A673 (cell line): ENCODE results near the gene NUBP1. TPM values are rescaled to one million over a fixed set of nuclear protein-coding genes. Genes with fewer than 3 reads are reported as not detected.
A peak's percentile ranks its signal among the peaks of the same experiment; 100 is the strongest.

Experiments
- BruUV-seq: library from RNA; stranded (reverse); fragments of 400-500 nt; replicated peaks from 2 replicates; lab custom pipeline; 2021; lab: Mats Ljungman, UMichigan
- CTCF ChIA-PET: fragments of 300-600 bp; sonication (Branson Sonifier 250); formaldehyde crosslinking; loops from one replicate; lab custom pipeline; 2022; ENCODE audit warnings: antibody characterized with exemption; lab: Charles Lee
- POLR2A ChIA-PET: fragments of 300-600 bp; sonication (Branson Sonifier 250); formaldehyde crosslinking; loops from one replicate; lab custom pipeline; 2022; ENCODE audit warnings: antibody characterized with exemption; ENCODE audit not compliant: low non-redundant PET; lab: Charles Lee
- DNase-seq: peaks from one replicate; pipeline ENCODE4 v3.0.0-alpha.2; 2015; ENCODE audit warnings: low spot score
- H3K27ac ChIP-seq: fragments of 200-600 bp; sonication (generic); 2 replicates; pipeline ENCODE4 v1.5.1; 2016; ENCODE audit warnings: mixed run types, low read depth, mild to moderate bottlenecking, mixed read lengths, antibody characterized with exemption, low read length; ENCODE audit not compliant: poor library complexity, severe bottlenecking
- H3K27me3 ChIP-seq: fragments of 200-600 bp; sonication (generic); replicated peaks from 2 replicates; pipeline ENCODE4 v1.6.1; 2017; ENCODE audit warnings: mixed run types, low read depth, mild to moderate bottlenecking, mixed read lengths, antibody characterized with exemption, low read length; ENCODE audit not compliant: insufficient read depth, poor library complexity
- H3K36me3 ChIP-seq: fragments of 200-600 bp; sonication (generic); 2 replicates; pipeline ENCODE4 v1.6.1; 2016; ENCODE audit warnings: mixed run types, mild to moderate bottlenecking, mixed read lengths, antibody characterized with exemption, low read length; ENCODE audit not compliant: insufficient read depth, poor library complexity, severe bottlenecking
- H3K4me1 ChIP-seq: fragments of 200-600 bp; sonication (generic); 2 replicates; pipeline ENCODE4 v1.6.1; 2017; ENCODE audit warnings: mixed run types, mild to moderate bottlenecking, mixed read lengths, antibody characterized with exemption, low read length; ENCODE audit not compliant: insufficient read depth, poor library complexity, severe bottlenecking
- H3K4me3 ChIP-seq: fragments of 200-600 bp; sonication (generic); 2 replicates; pipeline ENCODE4 v1.5.1; 2016; ENCODE audit warnings: low read depth, mixed run types, mild to moderate bottlenecking, mixed read lengths, low read length; ENCODE audit not compliant: poor library complexity, severe bottlenecking
- H3K9me3 ChIP-seq: fragments of 200-600 bp; sonication (generic); 2 replicates; pipeline ENCODE4 v1.6.1; 2016; ENCODE audit warnings: mixed run types, low read depth, mild to moderate bottlenecking, mixed read lengths, antibody characterized with exemption, low read length; ENCODE audit not compliant: poor library complexity, severe bottlenecking
- EZH2 ChIP-seq: fragments of 200-600 bp; sonication (generic); IDR thresholded peaks from 2 replicates; pipeline ENCODE4 v1.6.1; 2017; ENCODE audit warnings: borderline replicate concordance, low read depth, mild to moderate bottlenecking, mixed read lengths, antibody characterized with exemption, low read length; ENCODE audit not compliant: poor library complexity, severe bottlenecking
- intact Hi-C: fragments of 100-400 bp; cut with micrococcal nuclease; formaldehyde crosslinking; loops from one replicate; pipeline ENCODE4 v1.10.0; 2022; ENCODE audit not compliant: unreplicated experiment
- total RNA-seq: library from RNA; stranded (reverse); gene quantifications from 2 replicates; pipeline ENCODE4 v1.2.3, GENCODE V29; 2021
- TF ChIP-seq, protein P1 (sequence below): fragments of 300-800, 200-600 bp; sonication (generic); conservative IDR thresholded peaks from 2 replicates; pipeline ENCODE4 v1.5.1; 2017; ENCODE audit warnings: low read depth, mild to moderate bottlenecking, antibody characterized with exemption, low read length, moderate library complexity, mixed read lengths

Gene NUBP1
- total RNA-seq, 1 experiment from 2014 or later = 22.9 TPM

DNA sequence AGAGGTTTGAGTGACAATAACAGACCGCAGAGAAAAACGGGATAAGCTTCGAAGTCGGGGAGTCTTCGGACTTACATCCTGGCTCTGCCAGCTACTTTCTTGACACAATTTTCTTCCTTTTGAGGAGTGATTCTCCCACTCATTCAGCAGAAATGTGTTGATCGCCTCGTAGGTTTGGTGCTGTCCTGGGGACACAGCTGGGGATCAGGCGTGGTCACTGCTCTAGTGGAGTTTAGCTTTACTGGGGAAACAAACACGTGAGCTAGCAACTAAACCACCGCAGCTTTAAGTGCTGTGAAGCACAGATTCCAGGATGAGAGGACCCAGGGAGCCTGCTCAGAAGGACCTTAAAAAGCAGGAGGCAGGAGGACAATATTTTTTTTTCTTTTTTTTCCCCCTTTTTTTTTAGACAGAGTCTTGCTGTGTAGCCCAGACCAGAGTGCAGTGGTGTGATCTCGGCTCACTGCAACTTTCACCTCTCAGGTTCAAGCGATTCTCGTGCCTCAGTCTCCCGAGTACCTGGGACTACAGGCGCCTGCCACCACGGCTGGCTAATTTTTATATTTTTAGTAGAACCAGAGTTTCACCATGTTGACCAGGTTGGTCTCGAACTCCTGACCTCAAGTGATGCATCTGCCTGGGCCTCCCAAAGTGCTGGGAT lies 858 bp downstream of the NUBP1 start:
- no peak for TF ChIP-seq EZH2
- TF ChIP-seq, protein P1, sequence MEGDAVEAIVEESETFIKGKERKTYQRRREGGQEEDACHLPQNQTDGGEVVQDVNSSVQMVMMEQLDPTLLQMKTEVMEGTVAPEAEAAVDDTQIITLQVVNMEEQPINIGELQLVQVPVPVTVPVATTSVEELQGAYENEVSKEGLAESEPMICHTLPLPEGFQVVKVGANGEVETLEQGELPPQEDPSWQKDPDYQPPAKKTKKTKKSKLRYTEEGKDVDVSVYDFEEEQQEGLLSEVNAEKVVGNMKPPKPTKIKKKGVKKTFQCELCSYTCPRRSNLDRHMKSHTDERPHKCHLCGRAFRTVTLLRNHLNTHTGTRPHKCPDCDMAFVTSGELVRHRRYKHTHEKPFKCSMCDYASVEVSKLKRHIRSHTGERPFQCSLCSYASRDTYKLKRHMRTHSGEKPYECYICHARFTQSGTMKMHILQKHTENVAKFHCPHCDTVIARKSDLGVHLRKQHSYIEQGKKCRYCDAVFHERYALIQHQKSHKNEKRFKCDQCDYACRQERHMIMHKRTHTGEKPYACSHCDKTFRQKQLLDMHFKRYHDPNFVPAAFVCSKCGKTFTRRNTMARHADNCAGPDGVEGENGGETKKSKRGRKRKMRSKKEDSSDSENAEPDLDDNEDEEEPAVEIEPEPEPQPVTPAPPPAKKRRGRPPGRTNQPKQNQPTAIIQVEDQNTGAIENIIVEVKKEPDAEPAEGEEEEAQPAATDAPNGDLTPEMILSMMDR = no peak
- BruUV-seq = no TSS peak

DNA sequence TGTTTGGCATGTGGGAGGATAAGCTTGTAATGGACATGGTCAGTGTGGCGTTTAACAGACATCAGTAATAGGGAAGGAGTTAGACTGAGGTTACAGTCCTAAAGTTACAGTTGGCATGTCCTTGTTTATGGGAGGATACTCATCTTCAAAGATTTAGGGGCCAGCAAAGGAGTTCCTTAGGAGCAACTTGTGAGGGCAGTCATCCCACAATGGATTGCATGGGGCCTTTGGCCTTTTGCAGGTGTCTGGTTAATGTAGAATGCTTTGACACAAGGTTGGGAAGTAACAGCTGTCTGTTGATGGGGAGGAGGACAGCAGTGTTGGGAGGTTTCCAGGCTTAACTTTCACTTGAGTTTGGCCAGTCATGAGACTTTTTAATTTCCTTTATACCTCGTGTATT lies 2.2 kb downstream of the NUBP1 start:
- Histone ChIP-seq H3K4me3 (no peak overlapping the region), H3K4me1 (peaks cover 5% of the 10 kb centered on the region), H3K27ac (no peak overlapping the region), H3K9me3 (no peaks in the 10 kb centered on the region), H3K36me3 (no peaks in the 10 kb centered on the region), H3K27me3 (no peaks in the 10 kb centered on the region)
- no peak for DNase-seq
- TSS peak; percentile 26 for BruUV-seq
- CTCF ChIA-PET = no interaction called here
- POLR2A ChIA-PET = no interaction called here
- TF ChIP-seq, protein P1 = no peak
- TF ChIP-seq EZH2 = no peak
- intact Hi-C loops = no loop called here

More for the DNA sequence above, 858 bp downstream of the NUBP1 start:
- peak overlapping the region; percentile 98 for H3K27ac ChIP-seq
- peaks cover 5% of the 10 kb centered on the region for H3K4me1 ChIP-seq
- ChIA-PET POLR2A (no interaction called here), CTCF (interaction anchor here (1.2 kb wide), 1 partner anchor 174 kb away, joined by 4 read pairs; no protein-coding TSS in a partner anchor)
- no peaks in the 10 kb centered on the region for H3K9me3 ChIP-seq
- intact Hi-C loops = loop anchor here (5.0 kb wide), 1 partner anchor 173 kb away; no protein-coding TSS in a partner anchor
- H3K4me3 ChIP-seq = peak overlapping the region; percentile 57
- DNase-seq = no peak
- no peaks in the 10 kb centered on the region for H3K36me3 ChIP-seq
- H3K27me3 ChIP-seq = no peaks in the 10 kb centered on the region

DNA sequence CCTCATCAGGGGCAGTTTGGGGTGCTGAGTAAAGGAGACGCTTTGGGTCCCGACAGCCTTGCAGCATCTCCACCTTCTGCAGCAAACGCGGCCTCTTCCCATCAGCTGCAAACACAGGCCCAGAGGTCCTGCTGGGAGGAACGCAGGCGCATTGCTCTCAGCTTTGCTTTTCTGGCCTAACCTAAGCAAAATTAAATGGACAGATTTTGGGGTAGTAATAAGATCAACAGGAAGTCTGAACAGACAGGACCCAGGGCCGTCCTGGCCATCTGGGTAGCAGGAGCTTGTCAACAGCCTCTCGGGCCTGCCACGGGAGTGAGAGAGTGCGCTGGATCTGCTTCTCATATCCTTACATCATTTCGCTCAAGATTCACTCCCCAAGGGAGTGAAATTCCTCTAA lies 7.2 kb downstream of the NUBP1 start:
- BruUV-seq = no TSS peak
- no peak for DNase-seq
- intact Hi-C loops = no loop called here
- POLR2A ChIA-PET = no interaction called here
- no peaks in the 10 kb centered on the region for H3K4me1 ChIP-seq
- no peaks in the 10 kb centered on the region for H3K27me3 ChIP-seq
- no peaks in the 10 kb centered on the region for H3K36me3 ChIP-seq
- H3K27ac ChIP-seq = no peak overlapping the region
- H3K4me3 ChIP-seq = no peak overlapping the region
- no peaks in the 10 kb centered on the region for H3K9me3 ChIP-seq
- TF ChIP-seq, protein P1 = no peak
- no peak for TF ChIP-seq EZH2
- CTCF ChIA-PET = no interaction called here
